ENCODE measurements around the gene NRL. TPM values are rescaled to one million over a fixed set of nuclear protein-coding genes. Genes with fewer than 3 reads are reported as not detected.

NRL gene
- 0.73 TPM for polyA plus RNA-seq (2013, experiment 1 of 2; ENCODE audit: insufficient read length)
- 0.79 TPM for polyA plus RNA-seq (2013, experiment 2 of 2; ENCODE audit: insufficient read length)

DNA sequence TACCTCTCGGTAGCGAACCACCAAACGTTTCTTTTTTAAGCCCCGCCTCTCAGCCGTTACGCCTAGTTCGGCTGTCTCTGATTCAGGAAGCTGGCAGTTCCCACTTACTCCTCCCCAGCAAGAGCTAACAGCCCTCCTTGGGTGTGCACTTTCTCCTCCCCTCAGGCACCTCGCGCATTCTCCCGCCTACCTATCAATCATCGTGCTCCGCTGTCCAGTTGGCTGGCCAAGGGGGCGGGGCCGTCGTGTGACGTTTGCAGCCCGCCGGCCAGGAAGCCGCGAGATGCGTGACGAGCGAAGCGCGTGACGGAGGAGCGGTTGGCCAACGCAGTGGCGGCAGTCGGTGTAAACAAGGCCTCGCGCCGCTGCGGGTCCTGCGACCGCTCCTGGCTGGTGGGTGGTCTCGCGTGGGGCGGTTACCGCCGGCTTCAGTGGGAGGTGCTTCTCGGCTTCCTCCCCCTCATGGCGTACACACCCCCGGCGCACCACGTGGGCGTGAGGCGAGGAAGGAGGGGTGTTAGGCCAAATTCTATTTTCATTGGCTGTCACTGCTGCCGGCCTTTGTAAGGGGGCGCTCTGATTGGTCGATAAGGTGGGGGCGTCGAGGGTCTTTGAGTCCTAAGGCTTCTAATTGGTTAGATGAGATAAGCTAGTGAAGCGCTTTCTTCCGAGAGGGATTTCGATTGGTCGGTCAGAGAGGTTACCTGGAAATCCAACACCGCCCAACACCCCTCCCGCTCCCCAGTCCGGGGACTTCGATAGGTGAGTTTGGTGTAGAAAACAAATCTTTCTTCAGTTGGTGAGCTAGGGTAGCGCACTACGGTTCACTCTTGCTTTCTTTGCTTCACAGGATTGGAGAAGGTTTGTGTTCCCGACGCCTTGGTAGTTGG is at the start of gene NRL, which contains the start of gene DCAF11:
TSS of gene NRL (minus strand) at position 418 of the 890 bp plus-strand sequence. CDS start 32,101 bp downstream, outside the sequence.
TSS of gene DCAF11 (plus strand) at position 246 of the 890 bp plus-strand sequence. CDS start 818 bp downstream, outside the sequence.
- peak; percentile 100 for DNase-seq

GRCh38 chr14:24162093-24162492 is 47.3 kb upstream of the NRL start:
- no peak for DNase-seq

DNA sequence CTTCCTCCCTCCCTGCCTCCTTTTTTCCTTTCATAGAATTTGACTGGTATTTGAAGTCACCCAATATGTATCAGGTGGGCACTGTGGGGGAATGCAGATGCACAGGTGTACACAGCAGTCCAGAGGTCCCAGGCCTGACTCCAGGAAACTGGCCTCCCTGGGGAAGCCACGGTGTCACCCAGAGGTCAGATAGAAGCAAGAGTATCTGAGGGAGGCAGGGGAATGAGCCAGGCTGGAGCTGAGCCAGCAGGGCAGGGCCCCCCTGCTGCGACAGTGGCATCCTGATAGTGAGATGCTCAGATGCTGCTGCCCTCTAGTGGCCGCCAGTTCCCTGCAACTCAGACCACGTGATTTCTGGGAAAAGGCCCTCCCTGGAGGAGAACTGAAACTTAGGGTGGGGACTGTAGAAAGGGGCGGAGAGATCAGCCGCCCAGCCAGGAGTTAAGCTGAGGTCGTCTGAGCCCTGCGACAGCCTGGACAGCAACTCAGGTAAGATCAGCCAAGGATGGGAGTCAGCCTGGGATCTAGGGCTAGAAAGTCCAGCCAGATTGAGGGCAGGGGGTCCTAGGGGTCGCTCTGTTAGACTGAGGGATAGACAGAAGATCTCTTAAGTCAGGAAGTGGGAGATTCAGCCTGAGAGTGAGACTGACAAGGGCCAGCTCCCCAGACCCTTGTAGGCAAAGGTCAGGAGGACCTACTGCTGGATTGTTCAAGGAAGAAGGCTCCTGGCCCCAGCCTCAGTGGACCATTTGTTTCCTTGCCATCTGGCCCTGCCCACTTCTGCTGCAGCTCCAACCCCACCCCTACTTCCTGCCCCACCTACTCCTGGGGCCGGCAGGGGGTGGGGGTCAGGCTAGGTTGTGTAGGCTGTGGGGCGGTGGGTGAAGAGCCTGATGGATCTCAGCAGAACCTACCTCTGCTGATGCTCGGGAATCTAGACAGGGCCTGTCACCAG is 46.4 kb upstream of the NRL start, which contains the start of gene IRF9:
TSS of gene IRF9 (plus strand) at position 416 of the 955 bp plus-strand sequence. CDS start 880 bp downstream, outside the sequence.
- peak; percentile 96 for DNase-seq

- no peak for DNase-seq
These were observed 45.7 kb upstream of the NRL start for GRCh38 chr14:24160499-24160849.

GRCh38 chr14:24159777-24160498 is 45.2 kb upstream of the NRL start:
- DNase-seq = no peak

DNA sequence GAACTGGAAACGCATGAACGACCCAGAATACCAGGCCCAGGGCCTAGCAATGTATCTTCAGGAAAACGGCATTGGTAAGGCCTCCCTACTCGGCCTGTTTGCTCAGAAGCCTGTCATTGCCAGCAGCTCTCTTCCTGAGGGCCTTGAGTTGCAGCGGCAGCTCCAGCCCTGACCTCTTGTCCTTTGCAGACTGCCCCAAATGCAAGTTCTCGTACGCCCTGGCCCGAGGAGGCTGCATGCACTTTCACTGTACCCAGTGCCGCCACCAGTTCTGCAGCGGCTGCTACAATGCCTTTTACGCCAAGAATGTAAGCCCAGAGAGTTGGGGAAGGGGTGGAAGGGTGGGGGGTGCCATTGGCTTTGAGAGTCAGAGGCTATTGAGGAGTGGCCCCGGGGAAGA is 42.6 kb upstream of the NRL start:
- no peak for DNase-seq

DNA sequence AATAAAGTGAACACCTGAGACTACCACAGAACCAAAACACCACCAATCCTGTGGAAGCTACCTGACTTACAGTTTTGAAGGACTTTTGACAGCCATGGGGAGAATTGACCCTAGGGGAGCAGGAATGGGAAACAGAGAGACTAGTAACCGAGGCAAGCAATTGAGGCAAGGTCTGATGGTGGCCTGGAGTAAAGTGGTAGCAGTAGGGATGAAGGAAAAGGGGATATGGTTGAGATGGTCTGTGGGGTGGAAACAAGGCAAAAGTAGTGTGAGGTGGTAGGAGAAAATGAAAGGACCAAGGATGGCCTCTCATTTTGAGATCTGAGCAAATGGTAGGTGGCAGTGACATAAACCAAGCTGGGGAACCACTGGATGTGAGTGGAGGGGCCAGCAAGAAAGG is 42.1 kb upstream of the NRL start:
- DNase-seq = no peak

- DNase-seq = no peak
These were observed 40.4 kb upstream of the NRL start for GRCh38 chr14:24155100-24155499.

DNA sequence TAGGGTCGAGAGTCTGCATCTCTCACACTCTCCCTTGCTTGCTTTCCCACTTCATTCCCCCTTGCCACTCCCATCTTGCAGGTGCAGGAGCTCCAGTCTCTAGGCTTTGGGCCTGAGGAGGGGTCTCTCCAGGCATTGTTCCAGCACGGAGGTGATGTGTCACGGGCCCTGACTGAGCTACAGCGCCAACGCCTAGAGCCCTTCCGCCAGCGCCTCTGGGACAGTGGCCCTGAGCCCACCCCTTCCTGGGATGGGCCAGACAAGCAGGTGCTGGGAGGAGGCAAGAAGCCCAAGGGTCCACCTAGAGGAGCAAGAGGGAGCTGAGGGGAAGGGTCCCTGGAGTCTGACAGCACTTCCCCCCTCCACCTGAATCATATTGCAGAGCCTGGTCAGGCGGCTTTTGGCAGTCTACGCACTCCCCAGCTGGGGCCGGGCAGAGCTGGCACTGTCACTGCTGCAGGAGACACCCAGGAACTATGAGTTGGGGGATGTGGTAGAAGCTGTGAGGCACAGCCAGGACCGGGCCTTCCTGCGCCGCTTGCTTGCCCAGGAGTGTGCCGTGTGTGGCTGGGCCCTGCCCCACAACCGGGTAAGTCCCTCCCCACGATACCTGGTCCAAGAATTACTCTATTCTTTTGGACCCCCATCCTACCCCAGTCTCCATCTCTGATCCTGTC is 36.8 kb upstream of the NRL start:
- DNase-seq = no peak

DNA sequence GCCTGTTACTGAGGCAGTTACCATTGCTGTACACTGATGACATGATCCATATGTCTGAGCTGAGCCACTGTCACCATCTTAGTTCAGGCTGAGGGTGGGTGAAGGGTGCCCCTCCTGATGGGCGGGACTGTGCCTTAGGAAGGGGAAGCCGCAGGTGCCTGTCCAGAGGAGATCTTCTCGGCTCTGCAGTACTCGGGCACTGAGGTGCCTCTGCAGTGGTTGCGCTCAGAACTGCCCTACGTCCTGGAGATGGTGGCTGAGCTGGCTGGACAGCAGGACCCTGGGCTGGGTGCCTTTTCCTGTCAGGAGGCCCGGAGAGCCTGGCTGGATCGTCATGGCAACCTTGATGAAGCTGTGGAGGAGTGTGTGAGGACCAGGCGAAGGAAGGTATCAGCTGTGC is 36.2 kb upstream of the NRL start:
- no peak for DNase-seq

DNA sequence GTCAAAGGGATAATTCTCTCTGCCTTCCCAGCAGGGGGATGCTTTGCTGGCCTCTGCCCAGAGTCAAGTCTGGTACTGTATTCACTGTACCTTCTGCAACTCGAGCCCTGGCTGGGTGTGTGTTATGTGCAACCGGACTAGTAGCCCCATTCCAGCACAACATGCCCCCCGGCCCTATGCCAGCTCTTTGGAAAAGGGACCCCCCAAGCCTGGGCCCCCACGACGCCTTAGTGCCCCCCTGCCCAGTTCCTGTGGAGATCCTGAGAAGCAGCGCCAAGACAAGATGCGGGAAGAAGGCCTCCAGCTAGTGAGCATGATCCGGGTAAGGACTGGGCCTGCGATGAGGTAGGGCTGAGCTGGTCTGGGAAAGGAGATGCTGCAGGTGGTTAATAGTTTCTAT is 35.8 kb upstream of the NRL start:
- DNase-seq = no peak

GRCh38 chr14:24150061-24150460 is 35.3 kb upstream of the NRL start:
- DNase-seq = no peak

GRCh38 chr14:24149302-24149969 is 34.7 kb upstream of the NRL start:
- DNase-seq = no peak

- no peak for DNase-seq
These were observed 33.1 kb upstream of the NRL start for GRCh38 chr14:24147761-24148428.

GRCh38 chr14:24146978-24147760 is 32.4 kb upstream of the NRL start, which contains the start of gene RNF31:
TSS of gene RNF31 (plus strand) at chr14:24147498. CDS start at chr14:24147699, 201 bp downstream.
- peak; percentile 98 for DNase-seq

DNA sequence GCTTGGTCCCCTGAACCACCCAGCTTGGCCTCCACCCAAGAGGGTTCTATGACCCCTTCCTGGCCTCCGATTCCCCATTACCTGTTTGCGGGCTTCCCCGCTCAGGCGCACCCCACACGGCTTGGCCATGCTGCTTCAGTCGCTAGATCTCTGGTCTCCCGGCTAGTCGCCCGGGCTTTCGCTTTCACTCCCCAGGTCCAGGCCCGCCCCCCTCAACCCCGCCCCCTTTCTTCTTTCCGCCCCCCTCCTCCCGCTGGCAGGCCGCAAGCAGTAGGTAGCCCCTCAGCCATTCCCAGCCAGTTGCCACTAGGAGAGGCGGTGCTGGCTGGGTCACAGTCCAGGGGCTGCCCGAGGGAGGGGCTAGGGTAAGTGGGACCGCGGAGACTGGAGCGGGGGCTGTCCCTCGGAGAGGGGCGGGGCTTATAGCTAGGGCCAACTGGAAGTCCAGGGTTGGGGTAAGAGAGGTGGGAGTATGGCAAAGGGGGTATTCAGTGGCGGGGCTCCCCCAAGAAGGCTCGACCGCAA is 31.8 kb upstream of the NRL start, which contains the start of gene PSME2:
TSS of gene PSME2 (minus strand) at position 158 of the 525 bp plus-strand sequence. CDS start at position 129, 29 bp downstream.
- peak; percentile 99 for DNase-seq

- DNase-seq = no peak
These were observed 31.1 kb upstream of the NRL start for GRCh38 chr14:24145690-24146452.

DNA sequence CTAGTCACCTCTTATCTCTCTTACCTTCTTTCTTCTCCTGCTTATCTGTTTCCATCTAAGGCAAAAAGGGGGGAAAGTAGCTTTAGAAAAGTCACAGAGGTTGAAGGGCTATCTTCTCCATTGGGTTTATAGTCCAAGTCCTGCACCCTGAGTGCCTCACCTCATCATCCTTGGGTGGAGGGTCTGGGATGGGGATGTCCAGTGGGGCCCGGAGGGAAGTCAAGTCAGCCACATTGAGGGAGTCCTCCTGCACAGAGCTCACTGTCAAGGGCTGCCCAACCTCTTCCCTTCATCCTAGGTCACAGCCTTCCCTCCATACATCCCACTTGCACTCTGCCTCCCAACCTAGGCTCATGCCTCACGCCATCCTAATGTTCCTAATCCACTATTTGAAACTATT is 30.5 kb upstream of the NRL start:
- DNase-seq = no peak
